ENCODE data around the gene ACSM5. TPM values are rescaled to one million over a fixed set of nuclear protein-coding genes. Genes with fewer than 3 reads are reported as not detected.
"Not testable (repeated sequence)": the region's sequence is repeated elsewhere in the genome, so short reads cannot be mapped to it uniquely, and the experiment has no call there.

ACSM5 gene
- total RNA-seq, 1 donor from 2014 or later: not detected

- Mint-ChIP-seq H3K4me3 (no peak overlapping the region), H3K4me1 (no peaks in the 10 kb centered on the region), H3K27me3 (ENCODE audit: low read depth) (peaks cover 4% of the 10 kb centered on the region), H3K36me3 (no peaks in the 10 kb centered on the region), H3K27ac (no peak overlapping the region), H3K9me3 (peaks cover 4% of the 10 kb centered on the region)
- TF ChIP-seq CTCF (IDR thresholded peaks at IDR 0.05; ENCODE audit: unreplicated experiment): no peak
- DNase-seq (ENCODE audit: low spot score in 2 of 2, unreplicated experiment in 2 of 2): no peak
These were observed 1.7 kb downstream of the ACSM5 start for GRCh38 chr16:20411055-20411454.

- Mint-ChIP-seq H3K4me3 (no peak overlapping the region), H3K36me3 (no peaks in the 10 kb centered on the region), H3K9me3 (no peaks in the 10 kb centered on the region), H3K4me1 (no peaks in the 10 kb centered on the region), H3K27me3 (ENCODE audit: low read depth) (peaks cover 6% of the 10 kb centered on the region), H3K27ac (no peak overlapping the region)
- no peak for DNase-seq (ENCODE audit: low spot score in 2 of 2, unreplicated experiment in 2 of 2)
- no peak for TF ChIP-seq CTCF (IDR thresholded peaks at IDR 0.05; ENCODE audit: unreplicated experiment)
These were observed 6.2 kb downstream of the ACSM5 start for GRCh38 chr16:20415541-20415940.

GRCh38 chr16:20419093-20419492, 9.8 kb downstream of the ACSM5 start:
- not testable (repeated sequence) for H3K4me1 Mint-ChIP-seq; H3K27me3 Mint-ChIP-seq (ENCODE audit: low read depth); H3K27ac Mint-ChIP-seq; H3K36me3 Mint-ChIP-seq; H3K4me3 Mint-ChIP-seq; DNase-seq (ENCODE audit: low spot score in 2 of 2, unreplicated experiment in 2 of 2); H3K9me3 Mint-ChIP-seq

- not testable (repeated sequence) for H3K27me3 Mint-ChIP-seq (ENCODE audit: low read depth); H3K27ac Mint-ChIP-seq; H3K9me3 Mint-ChIP-seq; H3K4me3 Mint-ChIP-seq; H3K4me1 Mint-ChIP-seq; H3K36me3 Mint-ChIP-seq; DNase-seq (ENCODE audit: low spot score in 2 of 2, unreplicated experiment in 2 of 2)
These were observed 12.4 kb downstream of the ACSM5 start for GRCh38 chr16:20421748-20422147.

GRCh38 chr16:20423772-20424128, 14.4 kb downstream of the ACSM5 start:
- not testable (repeated sequence) for H3K4me1 Mint-ChIP-seq; H3K9me3 Mint-ChIP-seq; H3K36me3 Mint-ChIP-seq; H3K27ac Mint-ChIP-seq; H3K27me3 Mint-ChIP-seq (ENCODE audit: low read depth); H3K4me3 Mint-ChIP-seq; DNase-seq (ENCODE audit: low spot score in 2 of 2, unreplicated experiment in 2 of 2)

- Mint-ChIP-seq H3K27ac (no peak overlapping the region), H3K4me1 (no peaks in the 10 kb centered on the region), H3K36me3 (no peaks in the 10 kb centered on the region), H3K27me3 (ENCODE audit: low read depth) (no peaks in the 10 kb centered on the region), H3K4me3 (no peak overlapping the region), H3K9me3 (peaks cover 4% of the 10 kb centered on the region)
- no peak for TF ChIP-seq CTCF (IDR thresholded peaks at IDR 0.05; ENCODE audit: unreplicated experiment)
- no peak for DNase-seq (ENCODE audit: low spot score in 2 of 2, unreplicated experiment in 2 of 2)
These were observed 15.0 kb downstream of the ACSM5 start for GRCh38 chr16:20424129-20424866.

- H3K9me3 Mint-ChIP-seq; H3K4me1 Mint-ChIP-seq; H3K4me3 Mint-ChIP-seq; H3K27me3 Mint-ChIP-seq (ENCODE audit: low read depth); H3K27ac Mint-ChIP-seq; H3K36me3 Mint-ChIP-seq; DNase-seq (ENCODE audit: low spot score in 2 of 2, unreplicated experiment in 2 of 2): not testable (repeated sequence)
These were observed 18.1 kb downstream of the ACSM5 start for GRCh38 chr16:20427401-20427797.

- not testable (repeated sequence) for DNase-seq (ENCODE audit: low spot score in 2 of 2, unreplicated experiment in 2 of 2); H3K4me3 Mint-ChIP-seq; H3K9me3 Mint-ChIP-seq; H3K27ac Mint-ChIP-seq; H3K27me3 Mint-ChIP-seq (ENCODE audit: low read depth); H3K36me3 Mint-ChIP-seq; H3K4me1 Mint-ChIP-seq
These were observed 20.2 kb downstream of the ACSM5 start for GRCh38 chr16:20429499-20429898.

GRCh38 chr16:20430480-20430879, 21.1 kb downstream of the ACSM5 start:
- not testable (repeated sequence) for H3K4me1 Mint-ChIP-seq; H3K36me3 Mint-ChIP-seq; H3K27ac Mint-ChIP-seq; H3K4me3 Mint-ChIP-seq; DNase-seq (ENCODE audit: low spot score in 2 of 2, unreplicated experiment in 2 of 2); H3K9me3 Mint-ChIP-seq; H3K27me3 Mint-ChIP-seq (ENCODE audit: low read depth)

Data from mesothelial cell of epicardium (in vitro differentiated cells).